Measurements from ENCODE around the gene KCNH2. TPM values are rescaled to one million over a fixed set of nuclear protein-coding genes. Genes with fewer than 3 reads are reported as not detected.

Gene KCNH2
- total and polyA plus RNA-seq, 12 donors, result 50.2 to 126 (median 78.4) TPM

DNA sequence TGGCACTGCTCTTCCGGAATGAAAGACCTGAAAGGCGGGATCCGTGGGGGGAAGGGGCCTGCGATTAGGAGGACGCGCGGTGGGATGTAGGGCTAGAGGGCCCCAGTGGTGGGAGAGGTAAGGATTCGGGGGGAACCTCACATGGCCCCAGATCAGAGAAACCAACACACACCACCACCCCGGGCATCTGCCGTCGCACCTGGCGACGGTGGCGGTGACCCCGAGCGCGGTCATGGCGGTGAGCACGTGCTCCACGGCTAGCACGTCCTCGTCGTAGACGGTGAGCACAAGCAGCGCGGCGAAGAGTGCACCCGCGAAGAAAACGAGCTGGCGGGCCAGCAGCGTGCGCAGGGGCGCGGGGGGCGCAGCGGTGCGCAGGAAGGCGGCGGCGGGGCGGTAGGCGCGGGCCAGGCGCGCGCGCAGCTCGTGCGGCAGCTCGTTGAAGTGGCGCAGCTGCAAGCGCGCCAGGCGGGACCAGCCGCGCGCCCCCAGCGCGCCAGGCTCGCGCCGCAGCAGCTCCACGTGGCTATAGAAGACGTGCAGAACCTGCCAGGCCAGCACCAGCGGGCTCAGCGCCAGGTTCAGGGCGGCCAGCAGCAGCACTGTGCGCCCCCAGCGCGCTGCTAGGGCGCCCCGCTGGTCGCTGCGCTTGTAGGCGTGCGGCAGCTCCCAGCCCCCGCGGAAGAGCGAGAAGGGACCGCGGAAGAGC lies 40.5 kb upstream of the KCNH2 start:
- Histone ChIP-seq H3K27ac (no peak overlapping the region), H3K4me1 (peaks cover 9 to 43% (median 25%) of the 10 kb centered on the region in 9 donors), H3K4me3 (peak overlapping the region in 9 of 10 donors; percentile 3 to 37 (median 24)), H3K27me3 (peaks cover 0 to 58% (median 49%) of the 10 kb centered on the region in 7 donors), H3K9me3 (no peaks in the 10 kb centered on the region), H3K36me3 (peaks cover 0 to 14% (median 0%) of the 10 kb centered on the region in 9 donors)
- intact Hi-C loops (cut with DNase I), result loop anchor here in 4 of 10 donors (5.0 to 10.0 kb wide), 4 partner anchors 54 to 241 kb away; no protein-coding TSS in a partner anchor
- DNase-seq, result no peak
- WGBS, 2 donors, result 1% methylated on average over 73 to 82 of the region's 82 CpGs
- TF ChIP-seq, protein P1, sequence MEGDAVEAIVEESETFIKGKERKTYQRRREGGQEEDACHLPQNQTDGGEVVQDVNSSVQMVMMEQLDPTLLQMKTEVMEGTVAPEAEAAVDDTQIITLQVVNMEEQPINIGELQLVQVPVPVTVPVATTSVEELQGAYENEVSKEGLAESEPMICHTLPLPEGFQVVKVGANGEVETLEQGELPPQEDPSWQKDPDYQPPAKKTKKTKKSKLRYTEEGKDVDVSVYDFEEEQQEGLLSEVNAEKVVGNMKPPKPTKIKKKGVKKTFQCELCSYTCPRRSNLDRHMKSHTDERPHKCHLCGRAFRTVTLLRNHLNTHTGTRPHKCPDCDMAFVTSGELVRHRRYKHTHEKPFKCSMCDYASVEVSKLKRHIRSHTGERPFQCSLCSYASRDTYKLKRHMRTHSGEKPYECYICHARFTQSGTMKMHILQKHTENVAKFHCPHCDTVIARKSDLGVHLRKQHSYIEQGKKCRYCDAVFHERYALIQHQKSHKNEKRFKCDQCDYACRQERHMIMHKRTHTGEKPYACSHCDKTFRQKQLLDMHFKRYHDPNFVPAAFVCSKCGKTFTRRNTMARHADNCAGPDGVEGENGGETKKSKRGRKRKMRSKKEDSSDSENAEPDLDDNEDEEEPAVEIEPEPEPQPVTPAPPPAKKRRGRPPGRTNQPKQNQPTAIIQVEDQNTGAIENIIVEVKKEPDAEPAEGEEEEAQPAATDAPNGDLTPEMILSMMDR (IDR thresholded peaks at IDR 0.05), result peak in 1 of 9 donors; percentile 25
- ATAC-seq, result peak in 5 of 8 donors; percentile 6 to 27 (median 25)

DNA sequence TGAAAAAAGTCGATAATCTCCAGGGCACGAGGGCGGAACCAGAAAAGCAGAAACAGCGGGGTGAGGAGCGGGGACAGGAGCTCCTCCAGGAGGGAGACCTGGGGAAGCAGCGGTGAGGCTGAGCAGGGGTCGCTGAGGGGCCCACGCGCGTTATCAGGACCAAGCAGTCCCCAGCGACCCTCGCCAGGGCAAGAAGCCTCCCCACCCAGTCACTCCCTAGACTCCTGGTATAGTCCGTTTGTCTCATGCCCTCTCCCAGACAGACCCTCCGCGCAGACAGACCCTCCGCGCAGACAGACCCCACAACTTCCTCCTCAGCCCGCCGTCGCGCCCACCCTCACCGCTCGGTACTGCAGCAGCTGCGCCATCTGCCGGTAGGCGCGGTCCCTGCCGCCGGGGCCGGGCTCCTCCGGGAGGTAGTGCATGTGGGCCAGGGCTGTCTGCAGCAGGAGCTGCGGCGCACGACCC lies 39.9 kb upstream of the KCNH2 start:
- Histone ChIP-seq H3K9me3 (no peaks in the 10 kb centered on the region), H3K4me3 (peak overlapping the region in 7 of 10 donors; percentile 9 to 37 (median 22)), H3K36me3 (peaks cover 0 to 15% (median 0%) of the 10 kb centered on the region in 9 donors), H3K27me3 (peaks cover 0 to 56% (median 53%) of the 10 kb centered on the region in 7 donors), H3K4me1 (peaks cover 9 to 49% (median 31%) of the 10 kb centered on the region in 9 donors), H3K27ac (no peak overlapping the region)
- DNase-seq, result peak; percentile 67 to 77
- ATAC-seq, result peak; percentile 55 to 80 (median 69)
- 3% methylated on average over 34 of the region's 34 CpGs for WGBS, 2 donors
- intact Hi-C loops (cut with DNase I), result loop anchor here in 4 of 10 donors (5.0 to 10.0 kb wide), 4 partner anchors 53 to 241 kb away; no protein-coding TSS in a partner anchor
- TF ChIP-seq, protein P1 (IDR thresholded peaks at IDR 0.05), result peak; percentile 85 to 97 (median 95)

DNA sequence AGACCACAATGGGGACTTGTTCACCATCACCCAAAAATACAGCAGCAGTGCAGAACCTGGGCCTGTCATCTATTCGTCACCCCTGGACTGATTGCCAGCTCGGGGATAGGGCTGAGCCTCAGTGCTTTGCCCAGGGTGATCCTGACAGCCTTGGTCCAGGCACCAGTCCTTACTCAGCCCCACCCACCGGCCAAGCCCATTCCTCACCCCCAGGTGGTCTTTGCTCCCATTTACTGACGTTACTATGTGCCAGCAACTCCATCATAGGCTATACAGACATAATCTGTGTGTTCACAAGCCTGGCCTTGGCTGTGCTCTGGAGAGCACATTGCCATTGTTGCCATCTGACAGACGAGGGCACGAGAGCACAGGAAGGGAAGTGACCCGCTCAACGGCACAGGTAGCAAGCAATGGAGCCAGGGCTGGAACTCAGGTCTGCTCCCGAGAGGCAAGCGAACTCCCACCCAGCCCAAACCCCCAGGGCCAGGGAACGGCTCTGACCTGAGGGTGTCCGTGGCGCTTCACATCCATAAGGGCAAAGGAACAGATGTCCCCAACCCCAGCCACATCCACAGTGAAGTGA lies 39.3 kb upstream of the KCNH2 start:
- DNase-seq (no peak), ATAC-seq (no peak)
- H3K4me3 ChIP-seq, result peak overlapping the region in 1 of 10 donors; percentile 37
- TF ChIP-seq, protein P1 (IDR thresholded peaks at IDR 0.05), result no peak
- H3K4me1 ChIP-seq, result peaks cover 9 to 54% (median 34%) of the 10 kb centered on the region in 9 donors
- peaks cover 0 to 56% (median 53%) of the 10 kb centered on the region in 7 donors for H3K27me3 ChIP-seq
- intact Hi-C loops (cut with DNase I), result loop anchor here in 4 of 10 donors (5.0 to 10.0 kb wide), 4 partner anchors 53 to 240 kb away; no protein-coding TSS in a partner anchor
- H3K27ac ChIP-seq, result no peak overlapping the region
- H3K36me3 ChIP-seq, result peaks cover 0 to 19% (median 0%) of the 10 kb centered on the region in 9 donors
- WGBS, 2 donors, result 47 to 48% methylated on average over 13 of the region's 13 CpGs
- H3K9me3 ChIP-seq, result no peaks in the 10 kb centered on the region

DNA sequence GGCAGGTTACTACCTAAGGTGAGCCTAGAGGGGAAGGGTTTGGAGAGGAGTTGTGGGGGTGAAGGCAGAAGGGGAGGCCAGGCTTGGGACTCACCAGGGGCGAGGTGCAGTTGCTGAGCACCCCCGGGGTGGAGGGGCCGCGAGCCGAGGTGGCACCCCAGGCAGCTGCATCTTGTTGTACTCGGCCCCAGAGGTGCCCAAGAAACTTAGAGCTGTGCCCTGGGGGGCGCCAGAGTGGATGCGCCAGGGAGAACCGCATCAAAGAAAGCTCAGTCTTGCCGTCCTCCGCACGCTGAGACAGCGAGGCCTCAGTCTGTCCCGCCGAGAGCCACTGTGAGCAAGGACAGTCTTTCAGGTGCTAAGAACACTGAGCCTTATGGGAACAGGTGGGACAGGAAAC lies 38.8 kb upstream of the KCNH2 start:
- WGBS, 2 donors, result 77 to 83% methylated on average over 15 of the region's 15 CpGs
- Histone ChIP-seq H3K36me3 (peaks cover 0 to 20% (median 0%) of the 10 kb centered on the region in 9 donors), H3K4me3 (no peak overlapping the region), H3K9me3 (no peaks in the 10 kb centered on the region), H3K27ac (no peak overlapping the region), H3K4me1 (peaks cover 9 to 59% (median 34%) of the 10 kb centered on the region in 9 donors), H3K27me3 (peaks cover 0 to 59% (median 49%) of the 10 kb centered on the region in 7 donors)
- ATAC-seq, result no peak
- intact Hi-C loops (cut with DNase I), result loop anchor here in 4 of 10 donors (5.0 to 10.0 kb wide), 4 partner anchors 52 to 240 kb away; no protein-coding TSS in a partner anchor
- TF ChIP-seq, protein P1 (IDR thresholded peaks at IDR 0.05), result no peak
- no peak for DNase-seq
